ENCODE measurements around the gene ETFDH. TPM values are rescaled to one million over a fixed set of nuclear protein-coding genes. Genes with fewer than 3 reads are reported as not detected.

ETFDH gene
- total RNA-seq, 2 experiments from 2014 or later = 13.3 to 19.2 TPM

DNA sequence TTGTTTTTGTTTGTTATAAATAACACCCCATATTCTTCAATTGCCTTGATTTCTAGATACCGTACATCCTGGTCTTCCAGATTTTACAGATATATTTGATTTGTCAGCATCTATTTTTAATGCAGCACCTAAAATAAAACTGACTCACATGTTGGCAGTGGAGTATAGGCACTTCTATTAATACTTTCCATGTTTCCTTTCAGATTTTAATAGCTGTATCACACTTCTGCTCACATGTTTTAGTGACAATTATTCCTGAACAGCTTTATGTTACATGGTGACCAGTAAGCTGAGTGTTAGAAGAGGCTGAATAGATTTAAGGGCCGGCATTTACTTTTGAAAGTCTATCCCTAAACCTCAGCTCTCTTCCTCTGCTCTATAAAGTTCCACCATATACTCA lies 46.6 kb upstream of the ETFDH start:
- Histone ChIP-seq H3K79me2 (ENCODE audit: insufficient read depth, low read depth, low read length) (no peaks in the 10 kb centered on the region), H3K4me2 (ENCODE audit: low read length) (no peak overlapping the region), H3K9me2 (ENCODE audit: insufficient read depth, low read length) (no peaks in the 10 kb centered on the region), H3K27ac (ENCODE audit: low read depth, low read length, poor library complexity, severe bottlenecking) (no peak overlapping the region), H3K9me3 (ENCODE audit: low read length) (no peaks in the 10 kb centered on the region), H3K4me3 (ENCODE audit: low read depth, low read length, poor library complexity, severe bottlenecking) (no peak overlapping the region), H3K36me3 (ENCODE audit: insufficient read depth, low read length) (no peaks in the 10 kb centered on the region), H3K4me1 (ENCODE audit: insufficient read depth, low read length, poor library complexity, severe bottlenecking) (no peaks in the 10 kb centered on the region), H2AFZ (ENCODE audit: low read length) (no peak overlapping the region), H4K20me1 (ENCODE audit: insufficient read depth, low read length) (no peaks in the 10 kb centered on the region)
- ChIA-PET POLR2A (interaction anchor here (0.6 kb wide), 1 partner anchor 622 kb away, joined by 3 read pairs; no protein-coding TSS in a partner anchor), CTCF (ENCODE audit: unreplicated experiment) (no interaction called here)
- no TSS peak for BruUV-seq (replicated peaks)
- intact Hi-C loops (cut with micrococcal nuclease; ENCODE audit: unreplicated experiment) = loop anchor here (10.0 kb wide), 2 partner anchors 131 to 631 kb away; no protein-coding TSS in a partner anchor
- no peak for TF ChIP-seq EZH2phosphoT487 (IDR thresholded peaks at IDR 0.05; ENCODE audit: borderline replicate concordance, low read depth, low read length)
- TF ChIP-seq CTCF (conservative IDR thresholded peaks at IDR 0.05; ENCODE audit: low read length) = no peak
- DNase-seq (ENCODE audit: low spot score) = no peak

GRCh38 chr4:158630893-158631292 lies 41.2 kb upstream of the ETFDH start:
- intact Hi-C loops (cut with micrococcal nuclease; ENCODE audit: unreplicated experiment) = no loop called here
- Histone ChIP-seq H2AFZ (ENCODE audit: low read length) (no peak overlapping the region), H3K36me3 (ENCODE audit: insufficient read depth, low read length) (no peaks in the 10 kb centered on the region), H3K4me3 (ENCODE audit: low read depth, low read length, poor library complexity, severe bottlenecking) (no peak overlapping the region), H3K79me2 (ENCODE audit: insufficient read depth, low read depth, low read length) (no peaks in the 10 kb centered on the region), H3K9me2 (ENCODE audit: insufficient read depth, low read length) (no peaks in the 10 kb centered on the region), H3K4me1 (ENCODE audit: insufficient read depth, low read length, poor library complexity, severe bottlenecking) (no peaks in the 10 kb centered on the region), H4K20me1 (ENCODE audit: insufficient read depth, low read length) (no peaks in the 10 kb centered on the region), H3K27ac (ENCODE audit: low read depth, low read length, poor library complexity, severe bottlenecking) (no peak overlapping the region), H3K4me2 (ENCODE audit: low read length) (no peak overlapping the region), H3K9me3 (ENCODE audit: low read length) (no peaks in the 10 kb centered on the region)
- TF ChIP-seq EZH2phosphoT487 (IDR thresholded peaks at IDR 0.05; ENCODE audit: borderline replicate concordance, low read depth, low read length) = no peak
- no peak for TF ChIP-seq CTCF (conservative IDR thresholded peaks at IDR 0.05; ENCODE audit: low read length)
- ChIA-PET POLR2A (no interaction called here), CTCF (ENCODE audit: unreplicated experiment) (no interaction called here)
- no TSS peak for BruUV-seq (replicated peaks)
- DNase-seq (ENCODE audit: low spot score) = no peak

DNA sequence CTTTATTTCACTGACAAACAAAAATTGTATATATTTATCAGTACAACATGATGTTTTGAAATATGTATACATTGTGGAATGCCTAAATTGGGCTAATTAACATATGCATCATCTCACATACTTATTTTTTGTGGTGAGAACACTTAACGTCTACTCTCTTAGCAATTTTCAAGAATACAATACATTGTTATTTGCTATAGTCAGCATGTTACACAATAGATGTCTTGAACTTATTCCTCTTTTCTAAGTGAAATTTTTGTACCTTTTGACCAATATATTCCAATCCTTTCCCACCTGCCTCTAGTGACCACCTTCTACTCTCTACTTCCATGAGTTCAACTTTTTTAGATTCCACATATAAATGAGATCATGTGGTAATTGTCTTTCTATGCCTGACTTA lies 35.5 kb upstream of the ETFDH start:
- ChIA-PET CTCF (ENCODE audit: unreplicated experiment) (no interaction called here), POLR2A (no interaction called here)
- DNase-seq (ENCODE audit: low spot score) = no peak
- H3K79me2 ChIP-seq (ENCODE audit: insufficient read depth, low read depth, low read length) = no peaks in the 10 kb centered on the region
- no TSS peak for BruUV-seq (replicated peaks)
- H3K27ac ChIP-seq (ENCODE audit: low read depth, low read length, poor library complexity, severe bottlenecking) = no peak overlapping the region
- no peaks in the 10 kb centered on the region for H3K9me2 ChIP-seq (ENCODE audit: insufficient read depth, low read length)
- H3K36me3 ChIP-seq (ENCODE audit: insufficient read depth, low read length) = no peaks in the 10 kb centered on the region
- H2AFZ ChIP-seq (ENCODE audit: low read length) = no peak overlapping the region
- H3K4me2 ChIP-seq (ENCODE audit: low read length) = no peak overlapping the region
- no peaks in the 10 kb centered on the region for H3K9me3 ChIP-seq (ENCODE audit: low read length)
- H3K4me3 ChIP-seq (ENCODE audit: low read depth, low read length, poor library complexity, severe bottlenecking) = no peak overlapping the region
- no peak for TF ChIP-seq EZH2phosphoT487 (IDR thresholded peaks at IDR 0.05; ENCODE audit: borderline replicate concordance, low read depth, low read length)
- TF ChIP-seq CTCF (conservative IDR thresholded peaks at IDR 0.05; ENCODE audit: low read length) = no peak
- intact Hi-C loops (cut with micrococcal nuclease; ENCODE audit: unreplicated experiment) = no loop called here
- H3K4me1 ChIP-seq (ENCODE audit: insufficient read depth, low read length, poor library complexity, severe bottlenecking) = no peaks in the 10 kb centered on the region
- H4K20me1 ChIP-seq (ENCODE audit: insufficient read depth, low read length) = no peaks in the 10 kb centered on the region

Measured in OCI-LY7 (cell line).